Thyroid gland (tissue), 4 donors: ENCODE measurements around the gene LMTK2.

ENCODE experiments used
- CTCF ChIP-seq, 6 experiments: fragments of 200-600 bp in 3 of 6; fragments of 450-650 bp in 3 of 6; sonication (generic) in 3 of 6; IDR thresholded peaks; one replicate each; pipeline ENCODE4 v1.5.1; 2016 to 2019; ENCODE audit warnings: antibody characterized with exemption in 6 of 6, mild to moderate bottlenecking in 2 of 6, inconsistent platforms in 1 of 6, moderate library complexity in 1 of 6
- POLR2A ChIP-seq, 2 donors: fragments of 450-650 bp; IDR thresholded peaks; one replicate each; pipeline ENCODE4 v1.6.1; 2017; ENCODE audit warnings: antibody characterized with exemption in 2 of 2, mild to moderate bottlenecking in 2 of 2, moderate library complexity in 1 of 2

- TF ChIP-seq POLR2A (IDR thresholded peaks at IDR 0.05) (no peak), CTCF (IDR thresholded peaks at IDR 0.05) (no peak)
These were observed 87.5 kb downstream of the LMTK2 start for GRCh38 chr7:98194186-98194585.
